Left cardiac atrium (tissue), 4 donors: Measurements from ENCODE around the gene DAPK3. TPM values are rescaled to one million over a fixed set of nuclear protein-coding genes. Genes with fewer than 3 reads are reported as not detected.
A peak's percentile ranks its signal among the peaks of the same experiment; 100 is the strongest.
"Not testable (repeated sequence)": the region's sequence is repeated elsewhere in the genome, so short reads cannot be mapped to it uniquely, and the experiment has no call there.

ENCODE experiments used
- ATAC-seq, 2 donors: fragments of 200-7000 bp; cut with Tn5 transposase; one replicate each; pipeline ENCODE4 v1.9.1; 2020; ENCODE audit warnings: mild to moderate bottlenecking in 2 of 2, moderate library complexity in 2 of 2
- DNase-seq: peaks from one replicate; pipeline ENCODE4 v3.0.0-alpha.2; 2020
- intact Hi-C, 2 donors: fragments of 100-400 bp; cut with DNase I; formaldehyde crosslinking; loops; one replicate each; pipeline versions ENCODE4 v1.14.1 to v1.15.1; 2022 to 2023
- long read RNA-seq: library from polyadenylated mRNA; unstranded; transcript quantifications from one replicate; pipeline ENCODE4 v2.0.0, GENCODE V29; 2021
- total RNA-seq, 2 donors: library from RNA; stranded (reverse); fragmentation: NEBNext Ultra II Directional; extraction: Animal tissue kit (Norgen Biotek cat#: 25700); gene quantifications; one replicate each; pipeline ENCODE4 v1.2.1, GENCODE V29; 2021
- donor health status: DM: no; HTN: yes; CAD: no.
- donor health status: DM: no; HTN: yes; CAD: no; lungs with severe emphysema.
- donor health status: DM: yes; HTN: yes; CAD: no.
- donor health status: Dilated cardiomyopathy.

Gene DAPK3
- 10 to 100 TPM; 52.4 to 95.1 TPM for total RNA-seq
- long read RNA-seq, transcript DAPK3-201 (8 exons, 2,105 nt): minor isoform, 5 of 239 reads
- long read RNA-seq, transcript DAPK3-202 (9 exons, 2,257 nt): major isoform, 10 of 239 reads
- long read RNA-seq, partial matches to known transcripts: 11 of 239 reads
- long read RNA-seq, other reads (novel, unspliced or antisense): 210 of 239 reads

DNA sequence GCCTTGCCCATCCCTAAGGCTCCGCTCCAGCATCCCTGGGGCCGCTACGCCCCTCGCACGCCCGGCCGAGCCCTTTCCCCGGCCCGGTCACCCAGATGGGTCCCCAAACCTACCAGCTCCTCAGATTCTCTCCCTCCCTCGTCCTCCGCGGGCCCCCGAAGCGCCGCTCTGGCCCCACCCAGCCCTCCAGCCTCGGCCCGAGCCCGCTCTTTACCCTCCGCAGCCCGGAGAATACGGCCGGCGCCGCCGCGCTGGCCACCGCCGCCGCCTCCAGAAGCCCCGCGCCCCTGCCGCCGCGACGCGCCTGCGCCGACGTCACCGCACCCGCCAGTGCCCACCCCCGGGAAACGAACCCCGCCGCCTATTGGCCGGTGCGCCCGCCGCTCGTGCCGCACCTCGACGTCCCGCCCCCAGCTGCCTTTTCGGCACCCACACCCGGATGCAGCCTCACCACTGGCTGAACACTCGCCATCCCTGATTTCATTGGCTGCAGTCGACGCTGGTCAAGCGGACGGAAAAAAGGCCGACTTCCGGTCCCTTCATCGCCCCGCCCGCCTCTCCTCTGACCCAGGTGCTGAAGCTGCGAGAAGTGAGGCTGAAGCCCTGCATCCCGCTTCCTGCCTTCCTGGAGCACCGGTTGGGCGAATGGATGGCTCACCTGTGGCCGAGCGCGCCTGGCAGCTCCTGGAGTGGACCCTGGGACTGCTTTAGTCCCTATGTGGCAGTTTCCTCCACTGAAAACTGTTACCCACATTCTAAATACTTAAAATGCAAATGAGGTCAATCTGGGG is at the start of gene DAPK3:
TSS of gene DAPK3 (minus strand) at position 292 of the 791 bp plus-strand sequence. CDS start 1,364 bp downstream, outside the sequence.
- ATAC-seq (peak; percentile 86 to 90), DNase-seq (peak; percentile 97)
- intact Hi-C loops: loop anchor here in 1 of 2 donors (2.0 kb wide), 1 partner anchor 14 kb away; the partner anchor contains the start of gene EEF2

DNA sequence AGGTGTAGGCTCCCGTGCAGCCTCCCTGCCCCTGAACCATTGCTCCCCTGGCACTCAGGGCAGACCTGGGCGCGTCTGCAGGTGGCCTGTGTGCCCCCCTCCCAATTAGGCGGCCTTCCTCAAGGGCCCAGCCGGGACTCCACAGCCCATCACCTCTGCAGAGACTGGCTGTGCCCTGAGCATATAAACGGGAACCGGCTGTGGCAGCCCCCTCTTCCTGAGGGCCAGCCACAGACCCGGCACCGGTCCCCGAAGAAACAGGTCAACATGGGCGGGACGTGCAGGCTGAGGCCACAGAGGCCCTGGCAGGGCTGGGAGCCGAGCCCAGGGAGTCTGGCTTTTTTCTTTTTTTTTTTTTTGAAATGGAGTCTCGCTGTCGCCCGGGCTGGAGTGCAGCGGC is 48.7 kb upstream of the DAPK3 start:
- ATAC-seq (no peak), DNase-seq (no peak)
- intact Hi-C loops: loop anchor here in 1 of 2 donors (5.0 kb wide), 1 partner anchor 33 kb away; no protein-coding TSS in a partner anchor

DNA sequence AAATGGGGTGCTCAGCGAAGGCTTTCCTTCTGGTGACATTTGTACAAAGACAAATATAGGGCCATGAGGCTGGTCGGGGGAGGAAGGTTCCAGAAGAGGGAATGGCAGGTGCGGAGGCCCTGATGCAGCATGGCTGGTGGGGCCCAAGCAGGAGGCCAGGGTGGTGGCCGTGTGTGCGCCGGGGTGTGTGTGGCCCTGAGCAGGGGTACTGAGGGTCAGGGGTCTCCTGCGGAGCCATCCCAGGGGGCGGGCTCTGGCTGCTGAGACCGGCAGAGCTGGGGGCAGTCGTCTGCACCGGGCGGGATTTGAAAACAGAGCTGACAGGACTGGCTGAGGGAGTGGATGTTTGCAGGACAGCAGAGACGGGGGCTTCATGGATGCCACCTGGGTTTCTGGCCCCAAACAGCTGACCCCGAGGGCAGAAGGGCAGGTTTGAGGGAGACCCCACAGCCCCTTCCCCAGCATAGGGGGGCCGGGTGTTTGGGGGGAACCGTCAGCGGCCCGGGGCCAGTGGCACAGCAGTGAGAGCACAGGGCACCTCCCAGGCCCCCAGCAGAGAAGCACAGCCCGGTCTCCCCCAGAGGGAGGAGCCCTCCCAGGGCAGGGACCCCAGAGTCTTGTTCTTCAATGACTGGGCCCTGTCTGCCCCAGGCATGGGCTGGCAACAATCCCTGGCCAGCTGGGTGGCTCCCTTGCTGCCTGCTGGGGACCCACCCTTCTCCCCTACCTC is 48.0 kb upstream of the DAPK3 start:
- intact Hi-C loops: loop anchor here in 1 of 2 donors (5.0 kb wide), 1 partner anchor 33 kb away; no protein-coding TSS in a partner anchor
- DNase-seq (peak; percentile 9), ATAC-seq (no peak)

DNA sequence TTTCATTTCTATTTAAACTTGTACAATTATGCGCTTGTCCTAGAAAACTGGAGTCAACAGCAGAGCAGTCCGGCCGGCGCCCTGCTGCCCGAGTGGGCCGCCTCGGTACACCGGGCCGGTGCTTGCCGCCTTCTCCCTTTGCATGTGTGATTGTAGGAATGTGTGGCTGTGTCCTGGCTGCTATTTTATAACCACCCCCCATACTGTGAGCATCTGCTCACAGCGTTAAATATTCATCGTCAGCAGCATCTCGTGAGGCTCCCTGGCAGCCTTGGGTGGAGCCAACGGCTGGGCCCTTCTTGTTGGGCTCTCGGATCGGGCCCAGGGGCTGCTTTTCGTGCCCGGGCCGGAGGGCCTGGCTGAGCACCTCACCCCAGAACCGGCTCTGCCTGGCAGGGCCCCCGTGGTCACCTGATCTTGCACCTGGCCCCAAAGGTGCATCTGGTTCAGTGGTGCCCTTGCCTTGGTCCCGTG is 47.3 kb upstream of the DAPK3 start:
- intact Hi-C loops: loop anchor here in 1 of 2 donors (5.0 kb wide), 1 partner anchor 34 kb away; no protein-coding TSS in a partner anchor
- no peak for DNase-seq
- ATAC-seq: no peak

DNA sequence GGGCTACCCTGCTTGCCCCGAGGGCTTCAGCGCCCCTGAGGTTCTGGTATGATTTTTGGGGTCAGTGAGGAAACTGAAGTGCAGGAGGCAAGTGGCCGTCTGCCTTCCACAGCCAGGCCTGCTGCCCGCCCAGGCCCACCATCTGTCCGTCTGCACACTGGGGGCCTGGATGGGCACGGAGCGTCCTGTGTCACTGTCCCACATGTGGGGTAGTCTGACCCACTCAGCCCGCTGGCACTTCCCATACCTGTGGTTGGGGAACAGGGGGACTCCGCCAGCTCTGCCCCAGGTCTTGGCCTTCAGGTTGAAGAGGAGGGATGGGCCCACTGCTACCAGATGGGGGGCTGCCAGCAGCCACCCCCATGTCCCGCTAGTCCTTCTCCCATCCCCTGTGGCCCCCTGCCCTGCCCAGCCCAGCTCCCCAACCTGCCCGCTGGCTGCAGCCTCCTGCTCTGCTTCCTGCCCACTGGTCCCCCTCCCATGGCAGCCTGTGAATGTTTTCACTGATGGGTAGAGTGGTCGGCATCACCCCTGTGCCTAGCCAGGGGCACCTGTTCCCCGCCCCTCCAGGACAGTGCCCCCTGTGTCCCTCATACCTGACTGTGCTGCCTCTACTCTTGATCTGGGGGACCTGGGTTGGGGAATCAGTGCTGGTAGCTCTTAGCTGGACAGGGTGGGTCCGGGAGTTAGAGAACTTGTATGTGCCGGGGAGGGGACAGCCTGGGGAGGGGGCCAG is 46.2 kb upstream of the DAPK3 start:
- ATAC-seq (no peak), DNase-seq (no peak)
- intact Hi-C loops: loop anchor here in 1 of 2 donors (5.0 kb wide), 1 partner anchor 35 kb away; no protein-coding TSS in a partner anchor

DNA sequence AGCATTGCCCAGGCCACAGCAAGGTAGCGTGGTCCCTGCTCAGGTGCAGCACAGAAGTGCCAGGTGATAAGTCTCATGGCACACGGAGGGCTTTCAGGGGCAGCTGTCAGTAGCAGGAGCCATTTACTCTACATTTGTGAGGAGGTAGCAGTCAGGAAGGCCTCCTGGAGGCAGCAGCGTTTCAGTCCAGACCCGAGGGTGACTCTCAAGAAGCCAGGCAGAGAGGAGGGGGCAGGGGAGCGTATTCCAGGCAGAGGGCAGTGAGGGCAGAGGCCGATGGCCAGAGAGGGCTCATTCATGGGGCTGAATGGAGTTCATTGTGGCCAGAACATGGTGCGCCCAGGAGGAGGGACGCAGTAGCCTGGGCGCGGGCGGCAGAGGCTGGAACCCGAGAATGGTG is 45.6 kb upstream of the DAPK3 start:
- intact Hi-C loops: loop anchor here in 1 of 2 donors (5.0 kb wide), 1 partner anchor 36 kb away; no protein-coding TSS in a partner anchor
- no peak for ATAC-seq
- DNase-seq: no peak

DNA sequence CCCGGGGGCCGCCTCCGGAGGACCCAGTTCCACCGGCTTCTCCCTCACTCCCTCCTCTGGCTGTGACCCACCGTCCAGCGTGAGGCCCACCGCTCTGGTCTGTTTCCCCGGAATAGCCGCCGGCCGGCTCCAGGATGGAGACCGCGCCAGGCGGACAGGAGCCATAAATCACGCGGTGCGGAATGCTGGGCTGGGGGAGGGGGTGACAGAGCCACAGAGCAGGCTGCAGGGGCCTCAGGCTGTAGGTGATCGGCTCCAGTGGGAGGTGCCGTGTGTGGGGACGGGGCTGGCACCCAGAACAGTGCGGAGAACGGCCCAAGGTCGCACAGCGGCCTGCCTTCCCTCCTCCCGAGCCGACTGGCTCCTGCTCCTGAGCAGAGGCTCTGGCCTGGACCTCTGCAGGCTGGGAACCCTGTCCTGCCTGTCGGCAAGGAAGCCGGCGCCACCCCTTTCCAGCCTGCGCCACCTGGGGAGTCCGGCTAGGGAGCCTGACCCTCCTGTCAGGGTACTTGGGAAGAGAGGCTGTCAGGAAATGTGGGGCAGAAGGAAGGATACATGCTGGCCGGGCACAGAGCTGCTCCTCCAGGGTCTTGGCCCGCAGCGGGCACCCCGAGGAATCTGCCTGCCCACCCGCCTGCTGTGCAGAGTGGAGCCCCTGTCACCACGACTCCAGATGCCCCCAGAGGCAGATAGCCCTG is 45.0 kb upstream of the DAPK3 start:
- DNase-seq (no peak), ATAC-seq (peak; percentile 4 to 25)
- intact Hi-C loops: loop anchor here in 1 of 2 donors (5.0 kb wide), 1 partner anchor 36 kb away; no protein-coding TSS in a partner anchor

DNA sequence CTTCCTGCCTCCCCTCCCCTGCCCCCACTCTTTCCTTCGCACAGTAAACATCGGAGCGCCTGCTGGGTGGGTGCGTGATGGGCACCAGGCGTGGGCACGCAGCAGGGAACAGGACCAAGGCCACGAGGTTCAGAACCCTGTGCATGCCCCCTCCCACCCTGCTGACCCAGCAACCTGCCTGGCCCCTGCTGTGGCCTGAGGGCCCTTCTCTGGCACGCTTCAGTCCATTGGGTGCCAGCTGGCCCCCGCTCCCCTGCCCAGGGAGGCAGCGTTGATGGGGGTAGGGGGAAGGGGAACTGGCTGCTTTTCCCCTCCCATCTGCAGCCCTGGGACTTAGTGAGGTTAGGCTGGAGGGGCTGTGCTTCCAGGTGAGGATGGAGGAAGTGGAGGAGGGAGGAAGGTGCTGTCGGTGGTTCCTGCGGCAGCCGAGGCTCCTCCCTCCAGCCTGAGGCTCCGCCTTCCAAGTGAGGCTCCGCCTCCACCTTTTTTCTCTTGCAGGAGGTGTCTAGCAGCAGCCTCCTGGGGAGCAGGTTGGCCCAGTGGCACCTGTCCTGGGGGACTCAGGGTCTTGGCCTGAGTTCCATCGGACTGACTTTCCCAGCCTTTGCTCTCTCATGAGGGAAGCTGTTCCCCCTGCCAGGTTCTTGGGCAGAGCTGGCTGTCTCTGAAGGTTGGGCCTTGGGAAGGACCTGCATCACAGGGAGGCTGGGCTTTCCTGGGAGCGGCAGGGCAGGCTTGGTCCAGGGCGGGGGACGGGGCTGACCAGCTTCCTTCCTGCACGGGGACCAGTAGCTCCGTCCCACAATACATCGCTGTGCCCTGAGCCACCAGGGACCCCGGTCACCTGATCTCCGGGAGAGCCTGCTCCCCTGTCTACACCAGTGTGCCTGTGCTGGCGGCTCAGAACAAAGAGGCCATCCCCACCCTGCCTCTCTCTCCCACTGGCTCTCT is 43.9 kb upstream of the DAPK3 start:
- ATAC-seq (peak; percentile 44 to 62), DNase-seq (peak; percentile 46)
- intact Hi-C loops: loop anchor here in 1 of 2 donors (5.0 kb wide), 1 partner anchor 37 kb away; no protein-coding TSS in a partner anchor

DNA sequence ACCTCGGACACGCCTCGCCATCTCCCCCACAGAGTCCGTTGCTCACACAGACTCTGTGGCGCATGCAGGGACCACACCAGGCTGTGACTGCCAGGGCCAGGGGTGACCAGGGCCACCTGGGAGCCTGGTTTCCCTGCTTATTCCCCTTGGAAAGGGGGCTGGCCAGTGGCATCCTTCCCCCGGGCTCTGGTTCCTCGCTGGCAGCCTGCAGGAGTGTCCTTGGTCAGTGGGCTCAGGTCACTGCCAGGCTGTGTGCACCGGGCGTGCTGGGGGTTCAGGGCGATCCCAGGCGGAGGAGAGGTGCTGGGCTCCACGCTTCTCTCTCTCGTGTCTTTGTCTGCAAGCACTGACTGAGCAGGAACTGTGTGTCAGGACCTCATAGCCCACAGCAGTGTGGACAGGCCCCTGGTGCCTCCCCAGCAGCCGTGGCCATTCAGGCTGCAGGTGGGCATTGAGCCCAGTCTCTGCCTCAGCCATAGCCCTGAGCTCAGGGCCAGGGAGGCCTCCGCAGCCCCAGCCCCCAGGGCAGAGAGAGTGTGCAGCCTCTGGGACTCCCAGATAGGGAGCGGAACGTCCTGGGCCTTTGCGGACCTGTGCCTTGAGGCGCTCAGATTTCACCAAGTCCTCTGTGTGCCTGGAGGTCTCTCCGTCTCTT is 43.1 kb upstream of the DAPK3 start:
- no peak for ATAC-seq
- no peak for DNase-seq
- intact Hi-C loops: no loop called here

DNA sequence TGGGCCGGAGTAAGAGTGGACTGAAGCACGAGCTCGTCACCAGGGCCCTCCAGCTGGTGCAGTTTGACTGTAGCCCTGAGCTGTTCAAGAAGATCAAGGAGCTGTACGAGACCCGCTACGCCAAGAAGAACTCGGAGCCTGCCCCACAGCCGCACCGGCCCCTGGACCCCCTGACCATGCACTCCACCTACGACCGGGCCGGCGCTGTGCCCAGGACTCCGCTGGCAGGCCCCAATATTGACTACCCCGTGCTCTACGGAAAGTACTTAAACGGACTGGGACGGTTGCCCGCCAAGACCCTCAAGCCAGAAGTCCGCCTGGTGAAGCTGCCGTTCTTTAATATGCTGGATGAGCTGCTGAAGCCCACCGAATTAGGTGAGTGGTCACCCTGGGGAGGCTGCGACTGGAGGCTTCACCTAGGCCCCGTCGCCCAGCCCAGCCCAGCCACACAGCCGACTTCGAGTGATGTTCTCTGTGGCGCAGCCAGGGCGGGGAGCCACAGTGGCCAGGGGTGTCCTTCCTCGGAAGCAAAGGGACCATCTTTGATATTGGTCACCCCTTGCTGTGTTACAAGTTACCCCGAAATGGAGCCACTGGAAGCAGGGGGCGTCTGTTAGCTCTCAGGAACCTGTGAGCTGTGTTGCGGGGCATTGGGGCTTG is 42.2 kb upstream of the DAPK3 start:
- DNase-seq (no peak), ATAC-seq (no peak)
- intact Hi-C loops: no loop called here

DNA sequence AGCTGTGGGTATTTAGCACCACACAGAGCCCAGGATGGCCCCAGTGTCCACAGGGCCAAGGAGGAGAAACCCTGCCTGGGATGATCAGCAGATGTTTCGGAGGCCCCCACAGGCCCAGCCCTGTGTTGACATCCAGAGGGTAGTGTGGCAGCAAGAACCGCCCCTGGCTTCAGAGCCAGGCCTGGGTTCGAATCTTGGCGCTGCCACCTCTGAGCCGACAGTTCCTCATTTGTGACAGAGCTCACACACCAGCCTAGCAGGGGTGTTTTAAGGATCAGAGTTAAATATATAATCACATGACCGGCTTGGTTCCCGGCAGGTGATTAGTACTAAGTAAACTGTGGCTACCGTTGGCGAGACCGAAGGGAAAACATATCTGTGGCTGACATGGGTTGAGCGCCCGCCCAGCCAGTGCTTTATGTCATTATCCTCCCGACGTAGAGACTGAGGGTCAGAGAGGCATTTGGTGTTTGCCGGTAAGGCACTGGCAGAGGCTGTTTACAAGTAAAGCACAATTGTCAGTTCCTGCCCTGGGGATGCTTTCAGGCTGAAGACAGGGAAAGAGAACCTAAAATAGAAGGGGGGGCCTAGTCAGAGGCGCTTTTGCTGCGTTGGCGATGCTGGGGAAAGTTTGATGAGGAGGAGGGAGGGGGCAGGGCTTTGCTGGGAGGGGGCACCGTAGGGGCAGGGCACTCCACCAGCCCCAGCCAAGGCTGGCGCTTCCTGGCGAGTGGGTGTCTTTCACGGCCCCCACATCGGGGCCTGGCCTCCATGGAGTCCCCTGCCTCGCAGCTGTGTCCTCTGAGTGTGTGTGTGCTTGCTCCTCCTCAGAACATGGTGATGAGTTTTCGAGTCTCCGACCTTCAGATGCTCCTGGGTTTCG is 41.4 kb upstream of the DAPK3 start:
- intact Hi-C loops: no loop called here
- DNase-seq (no peak), ATAC-seq (no peak)

DNA sequence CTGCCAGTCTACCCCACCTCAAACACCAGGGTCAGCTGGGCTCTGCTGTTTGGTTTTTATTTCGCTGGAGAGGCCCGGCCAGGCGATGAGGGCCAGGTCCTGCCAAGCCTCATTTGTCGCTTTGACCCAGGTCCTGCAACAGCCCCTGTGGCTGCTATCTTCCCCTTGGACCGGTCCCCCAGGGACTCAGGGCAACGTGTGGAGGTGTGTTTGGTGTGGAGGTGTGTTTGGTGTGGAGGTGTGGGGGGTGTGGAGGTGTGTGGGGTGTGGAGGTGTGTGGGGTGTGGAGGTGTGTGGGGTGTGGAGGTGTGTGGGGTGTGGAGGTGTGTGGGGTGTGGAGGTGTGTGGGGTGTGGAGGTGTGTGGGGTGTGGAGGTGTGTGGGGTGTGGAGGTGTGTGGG is 40.5 kb upstream of the DAPK3 start:
- ATAC-seq, DNase-seq, intact Hi-C loops: not testable (repeated sequence)

DNA sequence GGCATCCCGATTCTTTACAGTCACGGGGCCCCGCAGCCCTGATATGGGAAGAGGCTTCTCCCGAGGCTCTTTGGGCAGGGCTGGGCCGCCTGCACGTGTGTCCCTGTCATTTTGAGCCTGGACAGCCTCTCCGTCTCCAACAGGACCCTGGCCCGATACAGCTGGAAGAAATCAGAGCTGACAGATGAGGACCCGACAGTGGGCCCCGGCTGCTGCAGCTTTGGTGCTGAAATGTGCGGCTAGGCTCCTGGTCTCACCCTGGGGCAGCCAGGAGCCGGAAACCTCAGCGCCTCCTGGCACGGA is 39.9 kb upstream of the DAPK3 start:
- intact Hi-C loops: no loop called here
- ATAC-seq (no peak), DNase-seq (no peak)

DNA sequence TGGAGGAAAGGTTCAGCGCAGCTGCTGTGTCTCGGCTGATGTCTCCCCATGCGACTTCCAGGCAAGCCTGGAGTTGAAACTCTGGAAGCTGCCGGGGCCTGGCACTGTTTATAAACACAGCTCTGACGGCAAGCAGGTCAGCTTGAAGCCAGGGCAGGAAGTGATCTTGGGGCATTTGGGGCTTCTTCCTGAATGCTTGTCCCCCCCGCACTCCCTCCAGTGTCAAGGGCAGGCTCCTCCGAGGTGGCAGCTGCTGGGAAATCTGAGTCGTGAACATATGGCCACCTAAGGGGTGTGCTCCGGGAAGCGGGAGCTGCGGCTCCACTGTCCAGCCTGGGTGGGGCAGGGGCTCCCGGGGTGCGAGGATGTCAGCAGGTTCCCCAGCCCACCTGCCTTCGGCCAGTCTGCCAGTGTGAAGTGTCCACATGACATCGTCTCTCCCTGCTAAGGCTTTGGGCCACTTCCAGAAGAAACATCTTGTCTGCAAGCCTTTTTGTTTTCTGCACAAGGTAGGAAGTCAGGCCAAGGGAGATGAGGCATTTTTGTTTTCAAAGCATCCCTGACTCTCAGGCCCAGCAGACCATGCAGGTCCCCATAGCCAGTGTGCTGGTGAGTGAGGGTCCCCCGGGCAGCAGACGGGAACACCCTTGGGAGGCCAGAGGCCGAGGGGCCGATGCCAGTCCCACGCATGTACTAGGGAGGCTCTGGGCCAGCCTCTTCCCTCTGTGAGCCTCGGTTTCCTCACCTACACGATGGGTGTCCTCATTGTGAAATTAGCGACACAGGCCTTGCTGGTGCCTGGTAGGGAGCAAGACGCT is 39.3 kb upstream of the DAPK3 start:
- no peak for ATAC-seq
- no peak for DNase-seq
- intact Hi-C loops: no loop called here
